Panc1 (cell line): ENCODE measurements around the gene GPR156.

Experiments
- CTCF ChIP-seq: fragments of 450-650 bp; IDR thresholded peaks from 2 replicates; pipeline ENCODE4 v1.5.1; 2017; ENCODE audit warnings: mild to moderate bottlenecking
- POLR2AphosphoS5 ChIP-seq: IDR thresholded peaks from 2 replicates; pipeline ENCODE4 v1.6.1; 2012; ENCODE audit warnings: mild to moderate bottlenecking, low read depth, low read length, moderate library complexity
- REST ChIP-seq, 2 experiments: IDR thresholded peaks; 2 replicates each; pipeline ENCODE4 v1.6.1; 2011 to 2012; ENCODE audit warnings: low read depth in 2 of 2, control low read depth in 1 of 2, low read length in 1 of 2, mild to moderate bottlenecking in 1 of 2, moderate library complexity in 1 of 2; ENCODE audit not compliant: insufficient read depth in 1 of 2
- SIN3A ChIP-seq: IDR thresholded peaks from 2 replicates; pipeline ENCODE4 v1.6.1; 2012; ENCODE audit warnings: low read depth, mild to moderate bottlenecking, low read length, moderate library complexity, borderline replicate concordance; ENCODE audit not compliant: insufficient read depth

- TF ChIP-seq CTCF: no peak
- TF ChIP-seq POLR2AphosphoS5: no peak
- TF ChIP-seq REST (IDR thresholded peaks at IDR 0.05; ENCODE audit: insufficient read depth in 1 of 2, low read depth in 2 of 2, low read length in 1 of 2): no peak
- no peak for TF ChIP-seq SIN3A
Observed at GRCh38 chr3:120272286-120272685, 12.7 kb downstream of the GPR156 start.
